GM11168 (cell line): ENCODE measurements around the gene UNC5A.

Experiments used
- in situ Hi-C: fragments of 300-500 bp; cut with MboI; formaldehyde crosslinking; loops from one replicate; pipeline ENCODE4 v1.12.0; 2022; ENCODE audit warnings: low sequenced_read_pairs; ENCODE audit not compliant: unreplicated experiment

The UNC5A gene

GRCh38 chr5:176876506-176877431 is 66.4 kb downstream of the UNC5A start:
- in situ Hi-C loops = no loop called here

GRCh38 chr5:176877793-176878331 is 67.5 kb downstream of the UNC5A start:
- in situ Hi-C loops = no loop called here

- in situ Hi-C loops = no loop called here
These were observed 68.1 kb downstream of the UNC5A start for GRCh38 chr5:176878463-176878862.

- in situ Hi-C loops = no loop called here
These were observed 68.7 kb downstream of the UNC5A start for GRCh38 chr5:176878906-176879662.

- in situ Hi-C loops = no loop called here
These were observed 69.5 kb downstream of the UNC5A start for GRCh38 chr5:176879663-176880361.

GRCh38 chr5:176880366-176881020 is 70.1 kb downstream of the UNC5A start:
- in situ Hi-C loops = no loop called here

GRCh38 chr5:176881021-176881749 is 70.8 kb downstream of the UNC5A start:
- in situ Hi-C loops = no loop called here

GRCh38 chr5:176881816-176882566 is 71.6 kb downstream of the UNC5A start:
- in situ Hi-C loops = no loop called here

- in situ Hi-C loops = no loop called here
These were observed 72.2 kb downstream of the UNC5A start for GRCh38 chr5:176882567-176882903.

- in situ Hi-C loops = no loop called here
These were observed 73.6 kb downstream of the UNC5A start for GRCh38 chr5:176883700-176884570.

- in situ Hi-C loops = no loop called here
These were observed 74.2 kb downstream of the UNC5A start for GRCh38 chr5:176884571-176884890.

- in situ Hi-C loops = no loop called here
These were observed 76.2 kb downstream of the UNC5A start for GRCh38 chr5:176886336-176887251.

GRCh38 chr5:176887252-176887849 is 77.0 kb downstream of the UNC5A start:
- in situ Hi-C loops = no loop called here

- in situ Hi-C loops = no loop called here
These were observed 77.9 kb downstream of the UNC5A start for GRCh38 chr5:176888016-176888864.

- in situ Hi-C loops = no loop called here
These were observed 78.5 kb downstream of the UNC5A start for GRCh38 chr5:176888865-176889165.
